SU-DHL-6 (cell line): Measurements from ENCODE around the gene GTF3C1.

Source experiments
- H2AFZ ChIP-seq: fragments of 200-600 bp; sonication (generic); 2 replicates; pipeline ENCODE4 v1.6.1; 2014; ENCODE audit warnings: low read depth, mild to moderate bottlenecking, moderate library complexity, mixed read lengths, antibody characterized with exemption, low read length; ENCODE audit not compliant: severe bottlenecking
- H3F3A ChIP-seq: fragments of 200-600 bp; shearing (Covaris generic); 2 replicates; pipeline ENCODE4 v1.6.0; 2016; ENCODE audit warnings: antibody characterized with exemption, mild to moderate bottlenecking; ENCODE audit not compliant: insufficient read depth
- H3K27ac ChIP-seq: fragments of 200-600 bp; sonication (generic); 2 replicates; pipeline ENCODE4 v1.5.1; 2016; ENCODE audit warnings: low read depth, mild to moderate bottlenecking, low read length, moderate library complexity, mixed read lengths
- H3K27me3 ChIP-seq: fragments of 200-600 bp; sonication (generic), shearing (Covaris generic); 2 replicates; pipeline ENCODE4 v1.6.0; 2014; ENCODE audit warnings: mild to moderate bottlenecking, low read length
- H3K36me3 ChIP-seq: fragments of 200-600 bp; sonication (generic); 2 replicates; pipeline ENCODE4 v1.6.1; 2014; ENCODE audit warnings: mild to moderate bottlenecking, low read length, mixed read lengths
- H3K4me2 ChIP-seq: fragments of 300-600, 200-600 bp; shearing (Covaris generic), sonication (generic); 2 replicates; pipeline ENCODE4 v1.6.0; 2014; ENCODE audit warnings: low read length, low read depth, mild to moderate bottlenecking; ENCODE audit not compliant: poor library complexity, severe bottlenecking
- H3K4me3 ChIP-seq: fragments of 200-600 bp; sonication (generic); 2 replicates; pipeline ENCODE4 v1.5.1; 2014; ENCODE audit warnings: antibody characterized with exemption, low read length, mild to moderate bottlenecking, mixed read lengths; ENCODE audit not compliant: insufficient read depth, poor library complexity, severe bottlenecking
- H3K79me2 ChIP-seq: fragments of 200-600 bp; sonication (generic); 2 replicates; pipeline ENCODE4 v1.6.1; 2014; ENCODE audit warnings: mild to moderate bottlenecking, low read length, moderate library complexity; ENCODE audit not compliant: insufficient read depth
- H3K9ac ChIP-seq: fragments of 200-600 bp; sonication (generic); 2 replicates; pipeline ENCODE4 v1.7.0; 2014; ENCODE audit warnings: mild to moderate bottlenecking, low read length
- H3K9me2 ChIP-seq: fragments of 200-600 bp; sonication (generic); replicated peaks from 2 replicates; pipeline ENCODE4 v1.6.1; 2014; ENCODE audit warnings: low read length; ENCODE audit not compliant: insufficient read depth
- H3K9me3 ChIP-seq: fragments of 200-600 bp; sonication (generic); 2 replicates; pipeline ENCODE4 v1.6.1; 2014; ENCODE audit warnings: low read length, mixed read lengths; ENCODE audit not compliant: insufficient read depth
- H4K20me1 ChIP-seq: fragments of 200-600 bp; sonication (generic); 2 replicates; pipeline ENCODE4 v1.6.1; 2014; ENCODE audit warnings: low read depth, mild to moderate bottlenecking, antibody characterized with exemption, low read length, moderate library complexity, mixed read lengths
- EZH2phosphoT487 ChIP-seq: fragments of 200-600 bp; sonication (generic), shearing (Covaris generic); conservative IDR thresholded peaks from 2 replicates; pipeline ENCODE4 v1.6.1; 2018; ENCODE audit warnings: mild to moderate bottlenecking, antibody characterized with exemption, low read length, moderate library complexity, mixed read lengths
- TF ChIP-seq, protein P1 (sequence below): fragments of 200-600 bp; sonication (generic); IDR thresholded peaks from one replicate; pipeline ENCODE4 v1.5.1; 2017; ENCODE audit warnings: antibody characterized with exemption, mild to moderate bottlenecking, low read length, moderate library complexity; ENCODE audit not compliant: insufficient read depth, poor library complexity, severe bottlenecking

Gene GTF3C1

DNA sequence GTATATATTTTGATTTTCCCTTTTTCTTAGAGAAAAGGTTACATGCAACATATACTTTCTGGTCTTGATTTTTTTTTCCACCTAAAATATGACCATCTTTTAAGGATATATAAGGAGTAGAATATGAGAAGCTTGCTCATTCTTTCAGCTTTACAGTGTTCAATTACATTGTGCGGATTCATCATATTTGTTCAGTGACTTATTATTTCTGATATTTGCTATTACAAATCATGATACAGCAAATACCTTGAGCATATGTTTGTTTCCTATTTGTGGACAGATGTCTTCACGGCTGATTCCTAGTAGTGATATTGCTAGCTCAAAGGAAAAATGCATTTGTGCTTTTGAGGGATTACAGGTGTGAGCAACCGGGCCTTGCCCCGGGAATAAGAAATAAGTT is 18.4 kb upstream of the GTF3C1 start:
- Histone ChIP-seq H3K4me3 (no peak overlapping the region), H4K20me1 (no peaks in the 10 kb centered on the region), H3K9me2 (no peaks in the 10 kb centered on the region), H2AFZ (no peak overlapping the region), H3K27ac (no peak overlapping the region), H3K4me2 (no peak overlapping the region), H3K9me3 (no peaks in the 10 kb centered on the region), H3F3A (no peaks in the 10 kb centered on the region), H3K36me3 (no peaks in the 10 kb centered on the region), H3K27me3 (no peaks in the 10 kb centered on the region), H3K9ac (no peak overlapping the region), H3K79me2 (no peaks in the 10 kb centered on the region)
- no peak for TF ChIP-seq EZH2phosphoT487
- TF ChIP-seq, protein P1, sequence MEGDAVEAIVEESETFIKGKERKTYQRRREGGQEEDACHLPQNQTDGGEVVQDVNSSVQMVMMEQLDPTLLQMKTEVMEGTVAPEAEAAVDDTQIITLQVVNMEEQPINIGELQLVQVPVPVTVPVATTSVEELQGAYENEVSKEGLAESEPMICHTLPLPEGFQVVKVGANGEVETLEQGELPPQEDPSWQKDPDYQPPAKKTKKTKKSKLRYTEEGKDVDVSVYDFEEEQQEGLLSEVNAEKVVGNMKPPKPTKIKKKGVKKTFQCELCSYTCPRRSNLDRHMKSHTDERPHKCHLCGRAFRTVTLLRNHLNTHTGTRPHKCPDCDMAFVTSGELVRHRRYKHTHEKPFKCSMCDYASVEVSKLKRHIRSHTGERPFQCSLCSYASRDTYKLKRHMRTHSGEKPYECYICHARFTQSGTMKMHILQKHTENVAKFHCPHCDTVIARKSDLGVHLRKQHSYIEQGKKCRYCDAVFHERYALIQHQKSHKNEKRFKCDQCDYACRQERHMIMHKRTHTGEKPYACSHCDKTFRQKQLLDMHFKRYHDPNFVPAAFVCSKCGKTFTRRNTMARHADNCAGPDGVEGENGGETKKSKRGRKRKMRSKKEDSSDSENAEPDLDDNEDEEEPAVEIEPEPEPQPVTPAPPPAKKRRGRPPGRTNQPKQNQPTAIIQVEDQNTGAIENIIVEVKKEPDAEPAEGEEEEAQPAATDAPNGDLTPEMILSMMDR: no peak

DNA sequence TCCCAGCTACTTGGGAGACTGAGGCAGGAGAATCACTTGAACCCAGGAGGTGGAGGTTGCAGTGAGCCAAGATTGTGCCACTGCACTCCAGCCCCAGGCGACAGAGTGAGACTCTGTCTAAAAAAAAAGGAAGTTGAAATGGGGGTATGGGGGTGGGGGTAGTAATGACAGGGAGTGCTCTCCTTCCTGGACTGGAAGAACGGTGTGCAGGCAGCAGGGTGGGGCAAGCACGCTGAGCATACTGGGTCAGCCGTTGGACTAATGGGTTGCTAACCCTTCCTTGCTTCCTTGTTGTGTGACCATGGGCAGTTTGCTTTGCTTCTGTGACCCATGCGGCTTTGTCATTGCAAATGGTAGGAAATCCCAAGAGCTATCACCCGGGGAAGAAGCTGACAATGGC is 16.7 kb upstream of the GTF3C1 start:
- Histone ChIP-seq H3K27me3 (no peaks in the 10 kb centered on the region), H4K20me1 (no peaks in the 10 kb centered on the region), H3K36me3 (no peaks in the 10 kb centered on the region), H3K9me2 (no peaks in the 10 kb centered on the region), H2AFZ (no peak overlapping the region), H3F3A (no peaks in the 10 kb centered on the region), H3K9ac (no peak overlapping the region), H3K27ac (no peak overlapping the region), H3K79me2 (no peaks in the 10 kb centered on the region), H3K9me3 (no peaks in the 10 kb centered on the region), H3K4me3 (no peak overlapping the region), H3K4me2 (no peak overlapping the region)
- TF ChIP-seq EZH2phosphoT487: no peak
- TF ChIP-seq, protein P1: no peak

GRCh38 chr16:27564224-27564623 is 14.5 kb upstream of the GTF3C1 start:
- no peak for TF ChIP-seq EZH2phosphoT487
- TF ChIP-seq, protein P1: no peak
- no peaks in the 10 kb centered on the region for H3K27me3 ChIP-seq
- H3K4me3 ChIP-seq: no peak overlapping the region
- H4K20me1 ChIP-seq: no peaks in the 10 kb centered on the region
- no peaks in the 10 kb centered on the region for H3K9me3 ChIP-seq
- no peaks in the 10 kb centered on the region for H3K9me2 ChIP-seq
- H2AFZ ChIP-seq: no peak overlapping the region
- no peak overlapping the region for H3K27ac ChIP-seq
- no peaks in the 10 kb centered on the region for H3K36me3 ChIP-seq
- H3K9ac ChIP-seq: no peak overlapping the region
- no peaks in the 10 kb centered on the region for H3F3A ChIP-seq
- H3K4me2 ChIP-seq: no peak overlapping the region
- no peaks in the 10 kb centered on the region for H3K79me2 ChIP-seq
